OCI-LY1 (cell line): Measurements from ENCODE around the gene PTGDR2.

Experiments
- EZH2 ChIP-seq: fragments of 200-600 bp; sonication (generic), shearing (Covaris generic); IDR thresholded peaks from 2 replicates; pipeline ENCODE4 v1.8.0; 2017; ENCODE audit warnings: borderline replicate concordance, mixed run types, mild to moderate bottlenecking, antibody characterized with exemption, low read length, moderate library complexity, mixed read lengths
- TF ChIP-seq, protein P1 (sequence below): fragments of 200-600 bp; sonication (generic), shearing (Covaris generic); IDR thresholded peaks from 2 replicates; pipeline ENCODE4 v1.5.1; 2017; ENCODE audit warnings: mild to moderate bottlenecking, antibody characterized with exemption, low read length, moderate library complexity, mixed read lengths

DNA sequence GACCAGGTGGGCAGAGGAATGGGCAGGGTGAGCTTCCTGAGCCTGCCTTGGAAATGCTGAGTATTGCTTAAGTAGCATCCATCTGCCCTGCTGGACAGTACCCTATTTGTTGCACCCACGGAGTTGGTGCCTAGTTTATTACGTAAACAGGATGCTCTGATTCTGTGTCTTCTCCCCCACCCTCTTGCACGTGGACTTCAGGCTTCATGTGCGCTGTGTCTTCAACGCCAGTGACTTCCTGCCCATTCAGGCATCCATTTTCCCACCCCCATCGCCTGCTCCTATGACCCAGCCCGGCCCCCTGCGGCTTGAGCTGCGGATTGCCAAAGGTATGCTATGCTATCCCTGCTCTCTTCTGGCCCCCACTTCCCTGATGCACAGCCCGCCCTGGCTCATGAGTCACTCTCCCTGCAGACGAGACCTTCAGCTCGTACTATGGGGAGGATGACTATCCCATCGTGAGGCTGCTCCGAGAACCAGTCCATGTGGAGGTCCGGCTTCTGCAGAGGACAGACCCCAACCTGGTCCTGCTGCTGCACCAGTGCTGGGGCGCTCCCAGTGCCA, 17.3 kb upstream of the PTGDR2 start:
- TF ChIP-seq, protein P1, sequence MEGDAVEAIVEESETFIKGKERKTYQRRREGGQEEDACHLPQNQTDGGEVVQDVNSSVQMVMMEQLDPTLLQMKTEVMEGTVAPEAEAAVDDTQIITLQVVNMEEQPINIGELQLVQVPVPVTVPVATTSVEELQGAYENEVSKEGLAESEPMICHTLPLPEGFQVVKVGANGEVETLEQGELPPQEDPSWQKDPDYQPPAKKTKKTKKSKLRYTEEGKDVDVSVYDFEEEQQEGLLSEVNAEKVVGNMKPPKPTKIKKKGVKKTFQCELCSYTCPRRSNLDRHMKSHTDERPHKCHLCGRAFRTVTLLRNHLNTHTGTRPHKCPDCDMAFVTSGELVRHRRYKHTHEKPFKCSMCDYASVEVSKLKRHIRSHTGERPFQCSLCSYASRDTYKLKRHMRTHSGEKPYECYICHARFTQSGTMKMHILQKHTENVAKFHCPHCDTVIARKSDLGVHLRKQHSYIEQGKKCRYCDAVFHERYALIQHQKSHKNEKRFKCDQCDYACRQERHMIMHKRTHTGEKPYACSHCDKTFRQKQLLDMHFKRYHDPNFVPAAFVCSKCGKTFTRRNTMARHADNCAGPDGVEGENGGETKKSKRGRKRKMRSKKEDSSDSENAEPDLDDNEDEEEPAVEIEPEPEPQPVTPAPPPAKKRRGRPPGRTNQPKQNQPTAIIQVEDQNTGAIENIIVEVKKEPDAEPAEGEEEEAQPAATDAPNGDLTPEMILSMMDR, result no peak
- TF ChIP-seq EZH2, result no peak
